ENCODE data around the gene CPEB4. TPM values are rescaled to one million over a fixed set of nuclear protein-coding genes. Genes with fewer than 3 reads are reported as not detected.

Gene CPEB4
- total and polyA plus RNA-seq, 2 donors: 22.1 to 26.4 TPM

DNA sequence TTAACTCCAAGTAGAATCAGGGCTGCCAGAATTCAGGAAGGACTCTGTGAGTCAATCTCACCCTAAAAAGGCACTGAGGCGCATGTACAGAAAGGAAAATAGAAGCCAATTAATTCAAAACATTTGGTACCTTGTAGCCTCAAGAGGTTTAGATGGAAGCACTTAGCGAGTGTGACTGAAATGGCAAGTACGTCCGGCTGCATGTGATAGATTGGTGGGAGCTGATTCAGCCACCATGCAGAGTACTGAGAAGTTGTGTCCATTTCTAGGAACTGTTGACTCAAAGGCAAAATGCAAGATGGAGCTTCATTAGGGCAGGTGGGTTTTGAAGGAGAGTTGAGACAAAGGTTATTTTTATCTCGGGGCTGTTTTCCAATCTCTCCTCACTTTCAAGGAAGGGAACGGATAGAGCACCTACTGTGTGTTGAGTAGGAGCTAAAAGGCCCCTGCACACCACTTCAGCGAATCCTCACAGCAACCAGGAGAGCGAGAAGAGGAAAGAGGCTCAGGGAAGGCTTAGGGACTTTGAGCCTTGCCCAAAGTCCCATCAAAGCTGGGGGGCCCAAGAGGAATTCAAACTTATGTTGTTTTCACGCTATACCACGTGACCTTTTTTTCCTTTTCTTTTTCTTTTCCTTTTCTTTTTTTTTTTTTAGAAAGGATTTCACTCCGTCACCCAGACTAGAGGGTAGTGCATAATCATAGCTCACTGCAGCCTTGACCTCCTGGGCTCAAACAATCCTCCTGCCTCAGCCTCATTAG, 34.6 kb upstream of the CPEB4 start:
- DNase-seq (ENCODE audit: extremely low spot score): no peak
- 88% methylated on average over 11 of the region's 11 CpGs for WGBS
- no peak overlapping the region for H3K4me3 ChIP-seq (ENCODE audit: low read depth, low read length)
- H3K4me1 ChIP-seq (ENCODE audit: insufficient read depth): no peaks in the 10 kb centered on the region
- H3K36me3 ChIP-seq (ENCODE audit: insufficient read depth): no peaks in the 10 kb centered on the region
- H3K27ac ChIP-seq (ENCODE audit: low read depth): no peak overlapping the region

DNA sequence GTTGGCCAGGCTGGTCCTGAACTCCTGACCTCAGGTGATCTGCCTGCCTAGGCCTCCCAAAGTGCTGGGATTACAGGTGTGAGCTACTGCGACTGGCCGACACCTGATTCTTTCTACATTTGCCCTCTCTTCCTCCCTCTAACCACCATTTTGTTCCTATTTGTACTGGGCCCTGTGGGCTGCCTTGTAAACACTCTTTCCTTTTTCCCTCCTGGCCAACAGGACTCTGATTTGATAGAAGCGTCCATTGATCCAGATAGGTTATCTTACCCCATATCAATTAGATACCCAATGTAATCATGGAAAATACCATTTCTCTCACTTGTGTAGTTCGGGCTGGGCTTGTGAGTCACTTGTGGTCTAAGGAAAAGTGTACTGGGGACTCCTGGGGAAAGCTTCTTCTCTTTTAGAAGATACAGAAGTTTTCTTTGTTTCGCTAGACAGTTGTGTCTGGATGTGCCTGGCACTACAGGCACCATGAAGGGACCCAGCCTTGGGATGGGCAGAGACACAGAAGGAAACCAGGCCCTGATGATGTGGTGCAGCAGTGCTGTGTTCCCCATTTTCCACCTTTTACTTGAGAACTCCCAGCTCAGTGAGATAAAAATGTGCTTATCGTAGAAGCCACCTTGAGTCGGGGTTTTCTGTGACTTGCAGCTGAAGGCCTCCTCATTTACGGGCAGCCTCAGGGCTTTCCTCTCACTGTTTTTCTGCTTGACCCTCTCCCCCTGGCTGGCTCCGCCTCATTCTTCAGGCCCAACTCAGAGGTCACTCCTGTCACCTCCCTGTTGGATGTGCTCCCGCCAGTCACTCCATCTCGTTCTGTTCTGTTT, 32.8 kb upstream of the CPEB4 start:
- Histone ChIP-seq H3K36me3 (ENCODE audit: insufficient read depth) (no peaks in the 10 kb centered on the region), H3K4me3 (ENCODE audit: low read depth, low read length) (no peak overlapping the region), H3K27ac (ENCODE audit: low read depth) (no peak overlapping the region), H3K4me1 (ENCODE audit: insufficient read depth) (no peaks in the 10 kb centered on the region)
- 92% methylated on average over 11 of the region's 11 CpGs for WGBS
- no peak for DNase-seq (ENCODE audit: extremely low spot score)

DNA sequence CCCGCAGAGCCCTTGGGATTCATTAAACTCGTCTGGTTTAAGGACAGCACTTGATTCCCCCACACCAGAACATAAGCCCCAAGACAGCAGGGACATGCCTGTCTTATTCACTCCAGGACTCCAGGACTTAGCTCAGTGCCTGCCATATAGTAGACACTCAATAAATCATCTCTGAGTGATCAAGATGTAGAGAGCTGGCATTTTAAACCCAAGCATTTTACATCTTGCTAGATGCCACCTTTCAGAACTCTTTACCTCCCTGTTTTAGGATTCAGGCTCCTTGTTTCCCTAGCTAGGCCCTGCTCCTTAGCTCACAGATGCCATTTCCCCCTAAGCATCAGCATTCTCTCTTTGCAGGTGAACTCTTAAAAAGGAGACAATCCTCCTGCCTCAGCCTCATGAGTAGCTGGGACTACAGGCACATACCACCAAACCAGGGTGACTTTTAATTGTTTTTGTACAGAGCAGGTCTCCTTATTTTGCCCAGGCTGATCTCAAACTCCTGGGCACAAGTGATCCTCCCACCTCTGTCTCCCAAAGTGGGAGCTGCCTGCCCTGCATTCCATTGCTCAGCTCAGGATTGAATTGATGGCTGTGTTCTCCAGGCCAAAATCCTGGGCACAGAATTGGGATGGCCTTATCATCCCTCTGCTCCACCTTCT, 32.0 kb upstream of the CPEB4 start:
- Histone ChIP-seq H3K36me3 (ENCODE audit: insufficient read depth) (no peaks in the 10 kb centered on the region), H3K27ac (ENCODE audit: low read depth) (no peak overlapping the region), H3K4me1 (ENCODE audit: insufficient read depth) (no peaks in the 10 kb centered on the region), H3K4me3 (ENCODE audit: low read depth, low read length) (no peak overlapping the region)
- 83% methylated on average over 2 of the region's 2 CpGs for WGBS
- no peak for DNase-seq (ENCODE audit: extremely low spot score)

DNA sequence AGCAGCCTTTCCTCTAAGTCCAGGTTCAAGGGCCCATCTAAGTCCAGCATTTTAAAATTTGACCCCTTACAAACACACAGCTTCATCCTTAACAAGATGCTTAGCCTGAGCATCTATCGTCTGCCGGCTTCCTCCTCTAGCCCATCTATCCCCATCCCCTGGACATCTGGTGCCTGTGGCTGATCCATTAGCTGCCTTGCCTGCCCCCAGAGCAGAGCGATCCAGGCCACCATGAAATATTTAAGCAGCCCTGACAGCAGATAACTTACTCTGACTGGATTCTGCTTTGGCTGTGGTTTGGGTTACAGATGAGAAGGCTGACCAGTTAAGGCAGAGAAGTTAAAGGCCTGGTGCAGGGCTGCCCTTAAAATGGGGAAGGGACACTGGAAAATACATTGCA, 30.9 kb upstream of the CPEB4 start:
- Histone ChIP-seq H3K4me3 (ENCODE audit: low read depth, low read length) (no peak overlapping the region), H3K36me3 (ENCODE audit: insufficient read depth) (no peaks in the 10 kb centered on the region), H3K4me1 (ENCODE audit: insufficient read depth) (no peaks in the 10 kb centered on the region), H3K27ac (ENCODE audit: low read depth) (no peak overlapping the region)
- DNase-seq (ENCODE audit: extremely low spot score): no peak
- 77% methylated on average over 3 of the region's 3 CpGs for WGBS

DNA sequence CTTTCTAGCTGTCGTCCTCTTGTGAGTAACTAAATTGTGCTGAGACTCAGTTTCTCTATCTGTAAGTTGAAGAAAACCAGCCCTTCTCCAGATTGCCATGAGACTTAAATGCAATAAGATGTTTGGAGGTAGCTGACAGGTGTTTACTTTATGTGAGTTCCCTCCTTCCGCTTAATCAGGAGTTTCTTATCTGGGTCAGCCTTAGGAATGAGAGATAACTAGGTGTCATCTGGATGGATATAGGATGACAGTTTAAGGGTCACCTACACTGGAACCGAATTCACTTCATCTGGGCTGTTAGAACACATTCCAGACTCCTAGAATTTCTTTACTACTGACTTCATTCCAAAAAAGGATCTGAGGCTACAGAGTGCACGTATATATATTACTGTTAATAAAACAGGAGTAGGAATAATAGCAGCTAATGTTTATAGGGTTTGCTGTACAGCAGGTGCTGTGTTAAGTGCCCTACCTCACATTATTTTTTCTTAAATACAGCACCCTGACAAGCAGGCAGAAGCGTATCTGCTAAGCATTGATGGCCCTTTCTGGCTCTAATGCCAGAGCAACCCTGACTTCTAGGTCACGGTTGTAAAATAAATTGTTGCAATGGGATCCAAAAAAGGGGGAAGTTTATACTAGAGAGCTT, 30.0 kb upstream of the CPEB4 start:
- no peaks in the 10 kb centered on the region for H3K36me3 ChIP-seq (ENCODE audit: insufficient read depth)
- no peak overlapping the region for H3K4me3 ChIP-seq (ENCODE audit: low read depth, low read length)
- H3K4me1 ChIP-seq (ENCODE audit: insufficient read depth): no peaks in the 10 kb centered on the region
- DNase-seq (ENCODE audit: extremely low spot score): no peak
- WGBS: 37% methylated on average over 6 of the region's 6 CpGs
- no peak overlapping the region for H3K27ac ChIP-seq (ENCODE audit: low read depth)

DNA sequence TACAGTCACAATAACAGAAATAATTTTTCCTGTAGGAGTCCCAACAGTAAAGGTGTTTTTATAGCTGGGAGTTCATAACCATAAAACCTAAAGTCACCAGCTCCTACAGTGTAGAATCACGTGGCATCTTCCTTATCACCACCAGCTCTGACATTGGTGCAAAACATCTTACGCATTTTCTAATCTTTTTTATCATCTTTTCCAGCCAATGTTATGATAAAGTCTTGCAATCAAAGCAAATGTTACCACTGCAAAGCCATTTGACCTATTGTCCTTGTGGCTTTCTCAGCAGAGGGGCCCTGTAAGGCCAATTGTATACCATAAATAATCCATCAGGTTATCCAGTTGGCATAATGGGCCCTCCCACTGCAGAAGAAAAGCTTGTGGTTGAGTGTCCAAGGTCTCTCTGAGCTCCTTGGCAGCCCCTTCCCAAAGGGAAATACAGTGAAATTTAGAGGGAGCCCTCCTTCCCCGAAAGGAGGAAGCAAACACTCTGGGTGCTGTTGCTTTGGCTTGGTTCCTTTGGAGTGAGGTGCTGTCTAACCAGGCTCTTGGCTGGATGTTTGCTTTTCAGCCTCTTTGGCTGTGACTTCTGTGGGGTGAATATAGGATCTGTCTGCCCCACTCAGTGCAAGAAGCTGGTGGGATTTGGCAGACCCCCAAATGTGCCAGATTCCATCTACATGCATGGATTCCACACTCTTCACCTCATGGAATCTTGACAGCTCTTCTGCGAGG, 29.3 kb upstream of the CPEB4 start:
- H3K4me1 ChIP-seq (ENCODE audit: insufficient read depth): no peaks in the 10 kb centered on the region
- no peak overlapping the region for H3K27ac ChIP-seq (ENCODE audit: low read depth)
- no peaks in the 10 kb centered on the region for H3K36me3 ChIP-seq (ENCODE audit: insufficient read depth)
- no peak for DNase-seq (ENCODE audit: extremely low spot score)
- 38% methylated on average over 4 of the region's 4 CpGs for whole genome bisulfite sequencing
- H3K4me3 ChIP-seq (ENCODE audit: low read depth, low read length): no peak overlapping the region

DNA sequence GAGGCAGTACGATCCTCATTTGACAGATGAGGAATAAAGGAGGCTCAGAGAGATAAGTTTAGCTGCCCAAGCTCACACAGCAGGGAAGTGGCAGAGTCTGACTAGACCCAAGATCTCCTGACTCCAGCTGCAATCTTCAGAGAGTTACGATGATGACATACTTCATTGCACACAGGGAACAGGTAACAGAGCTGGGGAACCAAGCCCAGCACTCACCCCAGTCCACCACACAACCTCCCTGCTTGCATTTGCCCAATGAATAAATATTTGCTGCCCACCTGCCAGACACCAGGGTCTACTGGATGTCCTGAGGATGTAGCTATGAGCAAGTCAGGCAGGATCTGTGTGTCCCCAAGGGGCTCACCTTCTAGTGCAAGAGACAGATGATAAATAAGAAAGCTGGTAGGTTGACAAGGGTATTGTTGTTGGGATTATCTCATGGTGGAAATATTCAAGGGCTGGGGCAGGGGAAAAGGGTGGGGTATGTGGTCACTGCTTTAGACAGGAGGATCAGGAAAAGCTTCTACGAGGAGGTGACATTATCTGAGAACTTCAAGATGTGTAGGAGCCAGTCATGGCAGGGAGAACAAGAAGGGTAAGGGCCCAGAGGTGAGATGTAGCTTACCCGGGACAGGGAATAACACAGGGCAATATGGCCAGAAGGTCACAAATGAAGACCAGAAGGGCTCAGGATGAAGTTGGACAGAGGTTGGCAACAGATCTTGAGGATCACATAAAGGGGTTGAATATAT, 28.6 kb upstream of the CPEB4 start:
- 74% methylated on average over 4 of the region's 4 CpGs for WGBS
- Histone ChIP-seq H3K4me3 (ENCODE audit: low read depth, low read length) (no peak overlapping the region), H3K27ac (ENCODE audit: low read depth) (no peak overlapping the region), H3K4me1 (ENCODE audit: insufficient read depth) (no peaks in the 10 kb centered on the region), H3K36me3 (ENCODE audit: insufficient read depth) (no peaks in the 10 kb centered on the region)
- no peak for DNase-seq (ENCODE audit: extremely low spot score)

DNA sequence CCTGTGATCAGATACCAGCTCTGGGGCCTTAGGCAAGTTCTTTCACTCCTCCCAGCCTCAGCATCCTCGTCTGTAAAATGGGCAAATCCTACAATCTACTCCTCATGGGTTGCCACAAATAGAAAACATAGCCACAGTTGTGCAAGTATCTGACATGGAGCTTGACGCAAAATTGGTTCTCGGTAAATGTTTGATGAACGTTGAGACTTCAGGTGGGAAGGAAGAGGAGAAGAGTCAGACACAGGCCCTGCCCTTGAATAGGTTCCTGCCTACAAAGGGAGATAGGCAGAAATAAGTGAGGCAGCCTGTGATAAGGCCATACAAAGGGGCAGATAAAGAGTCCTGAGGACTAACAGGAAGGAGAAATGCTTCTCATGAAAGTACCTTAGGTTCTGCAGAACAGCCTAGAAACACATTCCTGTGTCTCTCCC, 26.1 kb upstream of the CPEB4 start:
- H3K4me1 ChIP-seq (ENCODE audit: insufficient read depth): no peaks in the 10 kb centered on the region
- 88% methylated on average over 4 of the region's 4 CpGs for WGBS
- no peak overlapping the region for H3K4me3 ChIP-seq (ENCODE audit: low read depth, low read length)
- no peak for DNase-seq (ENCODE audit: extremely low spot score)
- H3K27ac ChIP-seq (ENCODE audit: low read depth): no peak overlapping the region
- H3K36me3 ChIP-seq (ENCODE audit: insufficient read depth): no peaks in the 10 kb centered on the region

DNA sequence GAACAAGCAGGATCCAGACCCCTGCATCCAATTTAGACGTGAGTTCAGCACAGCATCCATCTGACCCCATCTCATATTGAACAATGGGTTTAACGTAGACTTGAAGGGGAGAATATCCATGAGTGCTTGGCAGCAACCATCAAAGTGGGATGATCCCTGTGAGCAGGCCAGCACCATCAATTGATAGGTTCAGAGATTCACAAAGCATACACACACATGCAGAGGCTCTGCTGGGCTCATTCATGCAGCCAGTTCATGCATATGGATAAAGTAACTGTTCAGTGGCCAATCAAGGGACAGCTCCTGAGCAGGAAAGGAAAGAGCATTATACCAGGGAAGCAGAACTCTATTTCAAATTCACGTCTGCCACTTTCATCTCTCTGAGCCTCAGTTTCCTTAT, 24.8 kb upstream of the CPEB4 start:
- Histone ChIP-seq H3K4me1 (ENCODE audit: insufficient read depth) (no peaks in the 10 kb centered on the region), H3K36me3 (ENCODE audit: insufficient read depth) (no peaks in the 10 kb centered on the region), H3K27ac (ENCODE audit: low read depth) (no peak overlapping the region), H3K4me3 (ENCODE audit: low read depth, low read length) (no peak overlapping the region)
- no peak for DNase-seq (ENCODE audit: extremely low spot score)
- WGBS: 83% methylated on average over 3 of the region's 3 CpGs

DNA sequence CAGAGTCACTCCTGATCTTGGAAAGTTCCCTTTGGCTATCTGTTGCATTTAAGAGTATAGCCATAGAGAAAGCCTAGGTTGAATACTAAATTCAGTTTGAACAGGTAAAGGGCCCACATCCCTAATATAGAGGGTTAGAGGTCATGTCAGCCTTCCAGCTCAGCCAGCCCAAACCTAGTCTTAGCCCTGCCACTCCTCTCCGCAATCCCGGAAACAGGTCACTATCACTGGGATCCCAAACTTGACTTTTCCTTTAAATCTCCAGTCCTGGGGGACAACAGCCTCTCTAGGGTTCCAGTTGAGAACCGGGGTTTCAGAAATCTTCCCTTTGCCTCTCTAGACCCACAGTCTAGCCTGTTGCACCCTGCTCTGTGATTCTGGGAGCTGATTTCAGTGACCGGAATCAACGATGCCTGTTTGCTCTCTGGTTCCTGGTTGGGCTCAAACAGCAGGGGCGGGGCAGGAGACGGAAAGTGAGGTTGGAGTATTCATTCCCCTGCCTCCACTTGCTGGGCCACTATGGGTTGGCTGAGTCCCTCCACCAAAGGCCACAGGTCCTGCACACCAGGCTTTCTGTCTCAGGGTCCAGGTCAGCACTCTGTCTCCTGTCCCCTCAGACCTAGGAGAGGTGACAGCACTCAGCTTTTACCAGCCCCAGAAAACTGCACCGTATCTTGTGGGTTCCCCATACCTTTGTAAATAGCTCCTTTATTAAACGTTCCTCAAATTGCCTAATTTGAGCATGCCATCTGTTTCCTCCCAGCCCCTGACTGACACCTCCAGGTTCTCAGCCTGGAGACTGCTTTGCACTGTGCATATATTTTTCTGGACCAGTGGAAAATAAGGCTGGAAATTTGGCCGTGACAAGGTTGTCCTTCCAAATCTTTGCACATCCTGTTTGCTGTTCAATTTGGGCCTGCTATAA, 23.8 kb upstream of the CPEB4 start:
- WGBS: 70% methylated on average over 10 of the region's 10 CpGs
- H3K27ac ChIP-seq (ENCODE audit: low read depth): no peak overlapping the region
- DNase-seq (ENCODE audit: extremely low spot score): no peak

DNA sequence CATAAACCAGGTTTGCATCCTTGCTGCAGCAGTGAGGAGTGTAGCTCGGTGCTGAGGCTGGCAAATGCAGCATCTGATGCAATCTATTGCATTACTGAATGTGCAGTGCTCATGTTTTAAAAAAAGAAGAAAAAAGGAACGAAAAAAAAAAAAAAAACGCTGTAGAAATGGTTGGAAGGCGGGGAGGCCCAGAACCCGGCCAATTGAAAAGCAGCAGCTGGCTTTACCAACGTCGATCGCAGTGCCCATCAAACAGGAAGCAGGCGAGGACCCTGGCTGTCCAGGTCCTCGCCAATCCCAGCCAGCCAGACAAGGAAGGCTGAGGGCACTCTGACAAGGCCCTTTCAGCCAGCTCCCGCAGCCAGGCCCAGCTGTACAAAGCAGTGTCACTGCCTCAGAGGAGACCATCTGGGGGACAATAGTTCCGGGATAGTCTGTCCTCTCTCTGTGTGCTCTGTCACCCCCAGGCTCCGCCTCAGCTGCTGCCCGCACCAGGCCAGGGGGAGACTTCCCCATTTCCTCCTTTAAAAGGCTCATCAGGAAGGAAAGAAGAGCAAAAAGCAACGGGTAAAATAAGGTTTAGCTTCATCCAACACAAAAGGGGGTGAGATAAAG, 21.8 kb upstream of the CPEB4 start:
- WGBS: 77% methylated on average over 15 of the region's 15 CpGs
- Histone ChIP-seq H3K27ac (ENCODE audit: low read depth) (no peak overlapping the region), H3K4me3 (ENCODE audit: low read depth, low read length) (no peak overlapping the region), H3K4me1 (ENCODE audit: insufficient read depth) (no peaks in the 10 kb centered on the region), H3K36me3 (ENCODE audit: insufficient read depth) (no peaks in the 10 kb centered on the region)
- DNase-seq (ENCODE audit: extremely low spot score): no peak

More for the DNA sequence above, 23.8 kb upstream of the CPEB4 start:
- H3K4me3 ChIP-seq (ENCODE audit: low read depth, low read length): no peak overlapping the region
- H3K4me1 ChIP-seq (ENCODE audit: insufficient read depth): no peaks in the 10 kb centered on the region
- no peaks in the 10 kb centered on the region for H3K36me3 ChIP-seq (ENCODE audit: insufficient read depth)
